ENCODE measurements around the gene RPS19. TPM values are rescaled to one million over a fixed set of nuclear protein-coding genes. Genes with fewer than 3 reads are reported as not detected.
"Not testable (repeated sequence)": the region's sequence is repeated elsewhere in the genome, so short reads cannot be mapped to it uniquely, and the experiment has no call there.

RPS19 gene
- total RNA-seq, 1 donor from 2014 or later, result 519 TPM

DNA sequence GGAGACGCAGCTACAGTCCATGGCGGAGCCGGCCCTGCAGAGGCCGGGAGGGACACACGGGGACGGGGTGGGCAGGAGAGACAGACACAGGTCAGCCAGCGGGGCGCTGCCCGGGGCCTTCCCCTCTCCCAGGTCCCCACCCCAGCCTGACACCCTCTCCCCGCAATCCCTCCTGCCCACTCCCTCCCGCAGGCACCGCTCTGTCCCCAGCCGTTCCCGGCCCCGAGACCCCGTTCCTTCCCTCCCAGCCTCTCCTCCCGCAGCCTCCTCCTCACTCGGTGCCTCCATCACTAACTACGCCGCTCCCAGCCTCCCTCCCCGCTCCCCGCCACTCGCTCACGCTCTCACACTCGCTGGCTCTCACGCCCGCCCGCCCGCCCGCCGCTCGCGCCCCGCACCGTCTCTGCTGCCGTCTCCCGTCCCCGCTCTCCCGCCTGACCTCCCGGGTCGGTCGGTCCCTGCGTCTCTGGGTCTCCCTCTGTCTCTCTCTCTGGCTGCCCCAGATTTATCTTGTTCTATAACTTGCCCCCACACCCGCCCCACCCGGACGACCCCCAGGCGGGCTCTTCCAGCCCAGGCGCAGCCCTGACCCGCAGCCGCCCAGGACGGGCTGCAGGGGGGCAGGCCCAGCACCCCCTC lies 53.0 kb downstream of the RPS19 start:
- no peak for DNase-seq (ENCODE audit: low spot score)
- no peak for ATAC-seq

- ATAC-seq, result no peak
- DNase-seq (ENCODE audit: low spot score), result no peak
Observed at GRCh38 chr19:41913538-41914423, 53.7 kb downstream of the RPS19 start.

GRCh38 chr19:41914424-41914834 lies 54.4 kb downstream of the RPS19 start:
- not testable (repeated sequence) for ATAC-seq; DNase-seq (ENCODE audit: low spot score)

- DNase-seq (ENCODE audit: low spot score) (no peak), ATAC-seq (no peak)
Observed at GRCh38 chr19:41915021-41915775, 55.1 kb downstream of the RPS19 start.

DNA sequence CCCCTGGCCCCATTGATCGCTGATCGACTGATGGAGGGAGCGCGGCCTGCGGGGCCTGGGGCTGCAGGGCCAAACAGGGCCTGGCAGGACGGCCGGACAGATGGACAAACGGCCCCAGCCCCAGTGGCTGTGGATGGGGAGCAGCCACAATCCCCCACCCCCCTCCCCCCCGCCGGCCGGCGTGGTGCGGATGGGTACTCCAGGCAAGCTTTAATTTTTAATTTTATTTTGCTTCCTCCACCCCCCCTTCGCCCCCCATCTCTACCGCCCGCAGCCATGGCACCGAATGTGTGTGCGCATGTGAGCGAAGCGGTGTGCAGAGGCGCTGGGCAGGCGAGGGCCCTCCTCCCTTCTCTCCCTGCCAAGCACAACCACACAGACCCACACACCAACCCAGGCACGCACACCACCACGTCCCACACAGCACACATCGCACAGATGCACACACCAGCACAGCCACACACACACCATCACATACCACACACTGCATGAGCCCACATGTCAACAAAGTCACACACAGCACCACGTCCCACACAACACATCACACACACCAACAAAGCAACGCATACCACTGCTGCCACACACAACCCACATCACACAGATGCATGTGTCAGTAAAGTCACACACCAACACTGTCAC lies 55.8 kb downstream of the RPS19 start:
- ATAC-seq, result no peak
- no peak for DNase-seq (ENCODE audit: low spot score)

DNA sequence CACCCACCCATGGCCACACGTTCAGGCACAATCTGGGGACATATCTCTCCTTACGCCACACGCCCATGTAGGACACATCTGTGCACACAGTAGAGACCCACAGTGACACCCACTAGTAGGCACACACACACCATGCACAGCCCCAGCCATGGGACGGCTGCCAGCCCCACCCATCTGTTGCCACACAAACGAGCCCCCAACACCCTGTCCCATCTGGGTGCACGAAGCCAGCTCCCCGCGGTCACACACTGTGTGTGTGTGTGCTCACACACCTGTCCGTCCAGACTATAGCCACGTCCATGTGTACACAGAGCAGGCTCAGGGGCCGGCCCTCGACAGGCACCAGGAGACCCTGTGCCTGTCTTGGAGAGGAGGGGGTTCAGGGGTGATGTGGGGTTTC lies 57.6 kb downstream of the RPS19 start:
- ATAC-seq (no peak), DNase-seq (ENCODE audit: low spot score) (no peak)

DNA sequence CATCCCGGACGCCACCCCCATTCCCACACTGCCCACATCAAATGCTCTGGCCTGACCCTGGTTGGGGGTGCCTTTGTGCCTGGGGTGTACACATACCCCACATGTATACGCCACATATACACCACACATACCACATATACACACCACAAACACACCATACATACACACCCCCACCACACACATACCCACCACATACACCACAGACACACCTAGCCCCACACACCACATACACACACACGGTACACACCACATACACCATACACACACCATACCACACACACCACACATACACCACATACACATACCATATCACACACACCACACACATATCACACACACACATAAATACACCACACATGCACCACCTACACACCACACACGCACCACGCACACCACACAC lies 58.0 kb downstream of the RPS19 start:
- DNase-seq (ENCODE audit: low spot score) (no peak), ATAC-seq (no peak)

- ATAC-seq (no peak), DNase-seq (ENCODE audit: low spot score) (no peak)
Observed at GRCh38 chr19:41918653-41919244, 58.7 kb downstream of the RPS19 start.

DNA sequence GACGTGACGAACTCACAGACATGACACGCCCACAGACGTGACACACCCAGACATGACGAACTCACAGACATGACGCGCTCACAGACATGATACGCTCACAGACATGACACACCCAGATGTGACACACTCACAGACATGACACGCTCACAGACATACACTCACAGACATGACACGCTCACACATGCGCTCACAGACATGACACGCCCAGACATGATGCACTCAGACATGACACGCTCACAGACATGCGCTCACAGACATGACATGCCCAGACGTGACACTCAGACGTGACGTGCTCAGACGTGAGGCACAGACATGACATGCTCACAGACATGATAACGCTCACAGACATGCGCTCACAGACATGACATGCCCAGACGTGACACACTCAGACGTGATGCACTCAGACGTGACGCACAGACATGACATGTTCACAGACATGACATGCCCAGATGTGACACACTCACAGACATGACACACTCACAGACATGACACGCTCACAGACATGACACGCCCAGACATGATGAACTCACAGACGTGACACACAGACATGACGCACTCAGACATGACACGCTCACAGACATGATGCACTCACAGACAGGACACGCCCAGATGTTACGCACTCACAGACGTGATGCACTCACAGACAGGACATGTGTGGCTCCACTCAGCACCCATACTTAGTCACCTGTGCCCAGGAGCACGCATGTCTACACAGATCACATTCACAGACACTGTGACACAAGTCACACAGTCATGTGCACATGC lies 60.1 kb downstream of the RPS19 start:
- DNase-seq (ENCODE audit: low spot score) (no peak), ATAC-seq (no peak)

GRCh38 chr19:41920882-41921576 lies 61.0 kb downstream of the RPS19 start:
- DNase-seq (ENCODE audit: low spot score), result no peak
- no peak for ATAC-seq

GRCh38 chr19:41921577-41922576 lies 61.8 kb downstream of the RPS19 start:
- DNase-seq (ENCODE audit: low spot score) (no peak), ATAC-seq (no peak)

Other genes starting within 250 kb of the RPS19 start
- 0.25 TPM for gene CEACAM4, start 233.2 kb upstream of the RPS19 start, total RNA-seq
- not detected for gene CEACAM7, start 172.0 kb upstream of the RPS19 start, total RNA-seq
- 0.81 TPM for gene CEACAM5, start 151.6 kb upstream of the RPS19 start, total RNA-seq
- 0.58 TPM for gene CEACAM6, start 104.7 kb upstream of the RPS19 start, total RNA-seq
- 0.35 TPM for gene CEACAM3, start 63.7 kb upstream of the RPS19 start, total RNA-seq
- gene LYPD4, start 15.6 kb upstream of the RPS19 start, total RNA-seq, result not detected
- not detected for gene DMRTC2, start 15.2 kb upstream of the RPS19 start, total RNA-seq
- 0.55 TPM for gene CD79A, start 17.0 kb downstream of the RPS19 start, total RNA-seq
- gene ARHGEF1, start 22.9 kb downstream of the RPS19 start, total RNA-seq, result 37.4 TPM
- not detected for gene ERFL, start 68.2 kb downstream of the RPS19 start, total RNA-seq
- gene RABAC1, start 99.1 kb downstream of the RPS19 start, total RNA-seq, result 106 TPM
- gene ATP1A3, start 134.0 kb downstream of the RPS19 start, total RNA-seq, result 0.10 TPM
- gene GRIK5, start 210.0 kb downstream of the RPS19 start, total RNA-seq, result 0.25 TPM
- 5.4 TPM for gene ZNF574, start 215.9 kb downstream of the RPS19 start, total RNA-seq

Measured in left lobe of liver (tissue), 2 donors.